GM18526 (cell line): Measurements from ENCODE around the gene RASGRF2.

Experiments
- POLR2A ChIP-seq: IDR thresholded peaks from 3 replicates; pipeline ENCODE4 v1.6.1; 2011; ENCODE audit not compliant: insufficient read length; ENCODE audit errors: extremely low read depth

RASGRF2 gene

GRCh38 chr5:80988419-80988935 lies 28.3 kb downstream of the RASGRF2 start:
- no peak for TF ChIP-seq POLR2A

- no peak for TF ChIP-seq POLR2A
Measured at GRCh38 chr5:80989883-80990282, 29.7 kb downstream of the RASGRF2 start.

- no peak for TF ChIP-seq POLR2A
Measured at GRCh38 chr5:80990527-80990926, 30.4 kb downstream of the RASGRF2 start.

GRCh38 chr5:80990971-80991370 lies 30.8 kb downstream of the RASGRF2 start:
- no peak for TF ChIP-seq POLR2A

- no peak for TF ChIP-seq POLR2A
Measured at GRCh38 chr5:80995908-80996307, 35.7 kb downstream of the RASGRF2 start.

GRCh38 chr5:80998590-80998979 lies 38.4 kb downstream of the RASGRF2 start:
- TF ChIP-seq POLR2A, result no peak

GRCh38 chr5:81003811-81004386 lies 43.7 kb downstream of the RASGRF2 start:
- TF ChIP-seq POLR2A, result no peak

GRCh38 chr5:81005708-81006107 lies 45.5 kb downstream of the RASGRF2 start:
- TF ChIP-seq POLR2A, result no peak

- no peak for TF ChIP-seq POLR2A
Measured at GRCh38 chr5:81006231-81006630, 46.1 kb downstream of the RASGRF2 start.

- no peak for TF ChIP-seq POLR2A
Measured at GRCh38 chr5:81006947-81007636, 46.9 kb downstream of the RASGRF2 start.

- no peak for TF ChIP-seq POLR2A
Measured at GRCh38 chr5:81007637-81008027, 47.5 kb downstream of the RASGRF2 start.

- TF ChIP-seq POLR2A, result no peak
Measured at GRCh38 chr5:81010336-81011169, 50.4 kb downstream of the RASGRF2 start.

- no peak for TF ChIP-seq POLR2A
Measured at GRCh38 chr5:81014348-81014747, 54.2 kb downstream of the RASGRF2 start.

- TF ChIP-seq POLR2A, result no peak
Measured at GRCh38 chr5:81016116-81016515, 56.0 kb downstream of the RASGRF2 start.

- TF ChIP-seq POLR2A, result no peak
Measured at GRCh38 chr5:81017320-81017719, 57.2 kb downstream of the RASGRF2 start.

- TF ChIP-seq POLR2A, result no peak
Measured at GRCh38 chr5:81019748-81020147, 59.6 kb downstream of the RASGRF2 start.
